22Rv1 (cell line): Measurements from ENCODE around the gene CARD14.

Experiments
- H3K27ac ChIP-seq: fragments of 450-650 bp; 2 replicates; pipeline ENCODE4 v1.5.1; 2017
- CTCF ChIP-seq: fragments of 450-650 bp; IDR thresholded peaks from 2 replicates; pipeline ENCODE4 v1.5.1; 2017; ENCODE audit warnings: mild to moderate bottlenecking
- ZFX ChIP-seq: fragments of 450-650 bp; IDR thresholded peaks from 2 replicates; pipeline ENCODE4 v1.6.1; 2017; ENCODE audit warnings: antibody characterized with exemption, borderline replicate concordance

Gene CARD14

GRCh38 chr17:80218391-80218790 is 48.6 kb downstream of the CARD14 start:
- TF ChIP-seq CTCF (no peak), ZFX (no peak)
- H3K27ac ChIP-seq: peak overlapping the region; percentile 84; the same call in 1 of the 2 replicates

GRCh38 chr17:80219013-80219762 is 49.4 kb downstream of the CARD14 start:
- no peak for TF ChIP-seq ZFX
- H3K27ac ChIP-seq: peak overlapping the region; percentile 84

GRCh38 chr17:80219763-80220053 is 49.9 kb downstream of the CARD14 start:
- TF ChIP-seq CTCF (no peak), ZFX (no peak)
- H3K27ac ChIP-seq: peak overlapping the region; percentile 84

GRCh38 chr17:80220054-80220735 is 50.4 kb downstream of the CARD14 start, which contains the start of the genes SGSH and SLC26A11:
SGSH (minus strand) TSS chr17:80220333; CDS start chr17:80220313, 20 bp downstream.
SLC26A11 (plus strand) TSS chr17:80220427; CDS start chr17:80221561, 1,134 bp downstream.
- H3K27ac ChIP-seq: peak within 1 kb of the TSS; percentile 84
- TF ChIP-seq CTCF (0 out of 2 replicates have a peak, but pooled peaks have one; percentile 4), ZFX (no peak)

GRCh38 chr17:80220736-80221215 is 50.9 kb downstream of the CARD14 start:
- TF ChIP-seq CTCF (no peak), ZFX (no peak)
- peak overlapping the region; percentile 84 for H3K27ac ChIP-seq

- H3K27ac ChIP-seq: peak overlapping the region; percentile 84; the same call in 1 of the 2 replicates
- TF ChIP-seq CTCF: no peak
- TF ChIP-seq ZFX: no peak
Measured at GRCh38 chr17:80221351-80222105, 51.7 kb downstream of the CARD14 start.

- H3K27ac ChIP-seq: no peak overlapping the region
- no peak for TF ChIP-seq CTCF
Measured at GRCh38 chr17:80222376-80223141, 52.7 kb downstream of the CARD14 start.
